GM19468 (cell line): ENCODE measurements around the gene SMAD5.
A peak's percentile ranks its signal among the peaks of the same experiment; 100 is the strongest.

Source experiments
- ATAC-seq: cut with Tn5 transposase; IDR thresholded peaks from one replicate; pipeline ENCODE4 v1.9.1; 2021; ENCODE audit warnings: mild to moderate bottlenecking, moderate library complexity, moderate number of reproducible peaks; ENCODE audit not compliant: unreplicated experiment; ENCODE audit errors: extremely low read depth

The SMAD5 gene

DNA sequence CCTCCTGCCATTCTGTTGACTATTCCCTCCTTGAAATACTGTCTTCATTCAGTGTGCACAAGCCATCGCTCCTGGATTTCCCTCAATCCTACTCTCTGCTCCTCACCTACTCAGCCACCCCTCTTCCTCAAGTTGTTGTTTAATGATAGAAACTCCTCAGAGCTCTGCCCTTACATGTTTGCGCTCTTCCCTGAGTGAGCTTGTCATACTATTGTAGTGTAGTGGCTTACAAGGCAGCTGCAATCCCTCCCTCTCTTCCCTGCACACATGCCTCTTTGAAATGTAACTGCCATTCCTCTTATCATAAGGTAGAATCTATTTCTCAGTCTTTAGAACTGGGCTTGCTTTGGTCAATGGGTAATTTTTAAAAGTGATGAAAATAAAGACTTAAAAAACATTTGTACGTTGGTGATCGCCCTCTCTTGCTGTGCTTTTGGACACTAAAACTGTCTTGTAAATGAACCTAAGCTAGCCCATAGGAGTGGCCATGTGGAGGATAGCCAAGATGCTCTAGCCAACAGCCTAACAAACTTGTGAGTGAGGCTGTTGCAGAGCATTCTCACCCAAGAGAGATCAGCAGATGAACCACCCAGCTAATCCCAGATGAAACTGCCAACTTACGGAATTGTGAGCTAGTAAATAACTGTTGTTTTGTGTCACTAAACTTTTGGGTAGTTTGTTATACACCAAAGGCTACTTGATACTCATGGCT is 18.1 kb upstream of the SMAD5 start:
- ATAC-seq, result no peak

- ATAC-seq, result no peak
These were observed 17.3 kb upstream of the SMAD5 start for GRCh38 chr5:136115183-136115865.

DNA sequence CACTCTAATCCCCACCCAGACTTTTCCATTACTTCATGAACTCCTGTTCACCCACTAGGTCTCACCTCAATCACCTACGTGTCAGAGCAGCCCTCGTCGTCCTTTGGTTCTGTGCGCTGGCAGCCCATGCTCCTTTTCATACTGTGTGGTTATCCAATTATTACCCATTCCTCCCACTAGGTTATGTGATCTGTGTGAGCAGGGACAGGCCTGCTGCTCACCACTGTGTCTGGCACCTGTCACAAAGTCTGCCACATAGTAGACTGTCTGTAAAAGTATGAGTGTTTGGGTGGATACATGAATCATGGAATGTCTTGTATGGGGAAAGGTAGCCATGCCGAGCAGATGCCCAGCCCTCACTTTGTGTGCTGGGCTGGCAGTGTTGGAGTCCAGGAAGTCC is 12.1 kb upstream of the SMAD5 start:
- ATAC-seq, result no peak

DNA sequence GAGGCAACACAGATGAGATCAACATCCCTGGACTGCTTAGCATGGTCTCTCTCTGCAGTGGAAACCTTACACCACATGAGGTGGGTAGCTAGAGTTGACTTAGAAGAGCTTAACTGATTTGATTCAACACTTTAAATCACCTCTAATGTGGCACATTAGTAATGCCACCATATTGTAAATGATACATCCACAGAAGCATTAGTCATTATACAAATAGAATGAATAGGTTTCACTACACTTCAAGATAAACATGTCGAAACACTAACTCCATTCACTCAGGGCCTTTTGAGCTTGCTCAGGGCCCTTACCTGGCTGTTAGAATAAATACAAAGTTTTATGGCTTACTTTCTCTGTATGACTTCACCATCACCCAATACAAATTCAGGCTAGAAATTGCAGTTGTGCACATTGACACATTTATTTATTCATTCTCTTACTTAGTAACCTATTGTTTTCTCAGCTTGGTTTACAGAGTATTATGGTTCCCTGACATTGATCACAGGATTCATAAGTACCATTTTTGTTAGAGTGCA is 9.3 kb upstream of the SMAD5 start:
- no peak for ATAC-seq

- no peak for ATAC-seq
These were observed 5.1 kb upstream of the SMAD5 start for GRCh38 chr5:136127560-136127959.

DNA sequence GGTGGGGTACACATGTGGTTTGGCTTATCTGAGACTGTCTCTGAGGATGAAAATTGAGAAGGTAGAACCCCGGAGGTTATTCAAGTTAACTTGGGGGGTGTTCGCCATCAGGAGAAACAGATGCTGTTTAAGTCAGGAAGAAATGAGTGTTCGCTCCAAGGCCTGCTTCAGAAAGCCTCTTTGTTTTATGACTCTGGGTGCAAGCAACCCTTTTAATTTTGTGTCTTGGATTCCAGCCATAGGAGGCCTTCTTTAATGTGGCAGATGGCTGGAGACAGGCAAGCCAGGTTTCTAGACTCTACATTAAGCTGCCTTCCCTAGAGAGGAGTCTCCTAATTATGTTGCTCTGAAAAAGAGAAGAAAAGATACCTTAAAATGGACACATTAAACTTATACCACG is 4.2 kb upstream of the SMAD5 start:
- ATAC-seq, result no peak

DNA sequence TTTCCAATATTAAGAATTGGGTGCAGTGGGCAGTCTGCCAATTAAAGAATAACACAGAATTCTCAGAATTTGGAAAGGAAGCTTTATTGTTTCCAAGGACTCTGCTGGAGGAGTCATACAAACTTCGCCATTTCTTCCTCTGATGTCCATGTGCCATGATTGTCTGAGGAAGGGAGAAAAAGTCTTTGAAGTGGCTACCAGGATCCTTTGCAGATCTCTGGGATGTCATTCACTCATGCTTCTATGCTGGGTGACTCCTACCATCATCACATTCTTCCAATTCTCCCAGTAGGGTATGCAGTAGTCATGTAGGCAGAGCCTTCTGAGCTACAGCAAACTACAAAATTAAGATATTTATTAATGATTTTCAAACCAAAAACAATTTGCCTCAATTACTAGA is 3.2 kb upstream of the SMAD5 start:
- ATAC-seq, result no peak

GRCh38 chr5:136130581-136130980 is 2.1 kb upstream of the SMAD5 start:
- ATAC-seq, result no peak

GRCh38 chr5:136132087-136132486 is 558 bp upstream of the SMAD5 start:
- no peak for ATAC-seq

DNA sequence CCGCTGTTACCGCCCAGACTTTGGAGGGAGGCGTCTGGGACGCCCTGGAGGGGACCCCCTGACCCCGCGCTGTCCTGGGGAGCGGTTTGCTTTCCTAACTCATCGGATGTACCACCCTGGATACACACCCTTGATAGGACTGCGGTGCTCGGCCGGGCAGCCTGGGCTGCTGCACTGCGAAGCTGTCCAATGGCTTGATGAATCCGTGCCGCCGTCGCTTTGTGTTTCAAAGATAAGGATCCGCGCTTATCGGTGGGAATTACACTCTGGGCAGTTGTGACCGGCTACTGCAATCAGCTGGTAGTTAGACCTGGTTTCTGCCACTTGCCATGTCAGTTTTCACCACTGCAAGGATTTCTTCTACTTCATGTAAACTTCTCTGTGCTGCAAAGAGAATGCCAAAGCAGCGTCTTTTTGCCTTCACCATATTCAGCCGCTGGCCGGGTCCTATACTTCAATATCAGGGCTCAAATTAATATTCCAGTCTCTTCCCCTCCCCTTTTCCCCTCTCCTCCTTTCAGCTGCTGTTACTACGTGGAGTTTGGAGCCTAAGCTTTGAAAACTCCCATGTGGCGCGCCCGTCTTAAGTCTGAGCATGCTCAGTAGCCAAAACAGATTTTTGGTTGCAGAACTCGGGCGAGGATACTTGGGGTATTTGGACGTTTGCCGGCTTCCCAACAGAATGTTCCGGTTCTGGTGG is 727 bp downstream of the SMAD5 start:
- ATAC-seq, result peak; percentile 6

DNA sequence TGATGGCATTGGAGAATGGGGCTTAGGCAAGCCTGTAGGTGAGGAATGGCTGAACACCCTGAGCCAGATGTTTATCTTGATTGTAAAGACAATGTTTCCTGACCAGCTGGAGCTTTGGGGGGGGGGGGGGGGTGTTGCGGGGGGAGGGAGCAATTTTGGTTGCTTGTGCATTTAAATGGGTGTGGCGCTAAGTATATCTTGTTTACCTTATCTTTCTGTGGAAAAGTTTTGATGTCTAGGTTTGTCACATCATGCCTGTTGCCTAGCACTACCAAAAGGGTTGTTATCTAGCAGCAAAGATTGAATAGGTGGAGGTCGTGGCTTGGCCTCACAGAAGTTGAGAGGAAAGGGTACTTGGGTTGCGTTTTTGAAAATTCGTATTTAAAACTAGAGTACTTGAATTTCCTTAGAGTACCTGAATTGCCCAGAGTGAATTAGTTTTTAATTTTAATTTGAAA is 1.3 kb downstream of the SMAD5 start:
- no peak for ATAC-seq

- no peak for ATAC-seq
These were observed 2.0 kb downstream of the SMAD5 start for GRCh38 chr5:136134653-136135052.

- no peak for ATAC-seq
These were observed 2.9 kb downstream of the SMAD5 start for GRCh38 chr5:136135536-136135935.

DNA sequence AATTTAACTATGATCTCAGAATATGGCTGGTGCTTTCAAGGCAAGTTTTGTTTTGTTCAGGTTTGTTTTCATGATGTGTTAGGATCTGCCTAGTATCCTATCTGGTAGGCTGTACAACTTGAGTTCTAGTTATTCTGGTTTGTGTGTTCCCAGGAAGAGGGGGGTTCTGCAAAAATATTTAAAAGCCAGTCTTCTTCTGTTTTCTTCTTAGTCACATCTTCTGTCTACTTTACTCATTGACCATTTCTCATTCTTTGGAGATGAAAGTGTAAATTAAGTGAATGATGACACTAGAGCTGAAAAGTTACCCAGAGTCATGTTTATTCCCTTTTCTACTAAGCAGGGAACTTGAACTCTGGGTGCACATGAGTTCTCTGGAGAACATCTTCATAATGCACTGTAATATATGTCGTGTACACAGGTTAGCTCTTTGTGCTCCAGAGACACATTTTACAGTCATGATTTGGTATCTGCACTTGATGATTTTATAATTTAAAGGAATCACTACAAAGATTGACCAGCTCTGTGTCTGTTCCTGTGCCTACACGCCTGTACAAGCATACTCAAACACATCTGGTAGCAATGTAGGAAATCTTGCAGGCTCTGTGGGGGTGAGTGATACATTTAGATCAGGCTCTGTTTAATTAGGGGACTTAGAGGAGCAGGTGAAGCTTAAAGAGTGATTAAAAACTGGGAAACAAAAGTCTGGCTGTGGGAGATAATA is 5.0 kb downstream of the SMAD5 start:
- no peak for ATAC-seq

DNA sequence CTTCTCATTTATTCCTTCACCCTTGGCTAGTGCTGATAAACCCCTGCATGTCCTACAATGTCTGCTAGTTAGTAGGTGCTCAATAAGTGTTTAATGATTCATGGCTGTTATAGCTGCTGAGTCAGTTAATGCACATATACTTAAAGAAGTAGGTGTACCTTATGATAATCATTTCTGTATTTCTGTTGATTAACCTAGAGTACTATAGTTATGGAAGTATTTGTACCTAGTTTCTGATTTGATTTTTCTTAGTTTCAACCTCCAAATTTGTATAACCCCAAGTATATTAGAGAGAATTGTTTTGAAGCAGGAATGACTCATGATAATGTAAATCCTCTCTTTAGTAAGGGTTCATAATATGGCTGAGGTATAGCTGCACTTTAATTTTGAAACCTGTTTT is 8.9 kb downstream of the SMAD5 start:
- peak; percentile 75 for ATAC-seq

- no peak for ATAC-seq
These were observed 10.7 kb downstream of the SMAD5 start for GRCh38 chr5:136143312-136143711.

DNA sequence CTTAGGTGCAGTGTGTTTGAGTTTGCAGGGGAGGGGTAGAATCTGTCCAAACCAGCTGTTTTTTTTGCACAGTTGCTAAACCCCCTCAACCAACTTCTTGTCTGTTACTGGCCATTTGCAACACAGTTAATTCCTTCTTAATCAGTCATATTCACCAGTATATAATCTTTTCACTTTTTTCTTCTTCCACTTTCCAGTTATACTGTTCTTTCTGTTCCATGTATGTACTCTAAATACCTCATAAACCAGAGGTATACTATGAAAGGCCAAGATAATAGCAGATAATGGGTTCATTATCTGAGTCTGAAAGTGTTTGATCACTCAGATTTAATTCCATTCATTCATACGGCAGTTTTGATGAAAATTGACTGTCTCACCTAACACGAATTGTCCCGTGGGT is 11.1 kb downstream of the SMAD5 start:
- ATAC-seq, result no peak

DNA sequence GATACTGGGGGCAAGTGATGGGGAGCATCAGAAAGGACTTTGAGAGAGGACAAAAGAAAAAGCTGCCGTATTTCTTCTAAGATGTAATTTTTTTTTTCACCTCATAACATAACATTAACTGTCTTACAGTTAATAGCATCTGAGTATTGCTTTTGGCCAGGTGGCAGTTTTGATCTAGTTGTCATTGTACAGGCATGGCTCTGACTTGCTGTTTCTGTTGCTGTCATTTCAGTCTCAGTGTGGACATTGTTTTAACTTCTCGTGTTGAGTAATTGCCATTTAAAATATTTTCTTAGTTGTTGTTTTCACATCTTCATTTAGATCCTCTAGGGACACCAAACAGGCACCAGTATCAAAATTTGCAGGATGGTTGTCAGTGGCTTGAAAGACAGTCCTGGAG is 12.4 kb downstream of the SMAD5 start:
- peak; percentile 33 for ATAC-seq

DNA sequence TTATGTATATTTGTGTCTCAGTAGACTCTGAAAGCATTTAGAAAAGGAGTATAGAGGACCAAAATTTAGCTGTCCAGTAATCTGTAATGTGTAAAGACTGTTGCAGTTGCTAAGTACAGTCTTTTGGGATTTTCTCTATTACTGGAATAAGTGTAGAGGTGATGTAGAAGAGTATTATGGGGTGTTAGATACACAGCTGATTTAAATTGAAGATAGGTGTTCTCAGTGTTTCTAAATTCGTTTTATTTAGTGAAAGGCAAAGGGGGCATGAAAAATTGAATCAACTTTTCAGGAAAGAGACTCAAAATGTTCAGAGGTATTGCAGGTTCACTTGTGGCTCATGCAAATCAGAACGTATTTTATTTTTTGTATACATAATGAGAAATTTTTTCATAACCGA is 13.6 kb downstream of the SMAD5 start:
- no peak for ATAC-seq

DNA sequence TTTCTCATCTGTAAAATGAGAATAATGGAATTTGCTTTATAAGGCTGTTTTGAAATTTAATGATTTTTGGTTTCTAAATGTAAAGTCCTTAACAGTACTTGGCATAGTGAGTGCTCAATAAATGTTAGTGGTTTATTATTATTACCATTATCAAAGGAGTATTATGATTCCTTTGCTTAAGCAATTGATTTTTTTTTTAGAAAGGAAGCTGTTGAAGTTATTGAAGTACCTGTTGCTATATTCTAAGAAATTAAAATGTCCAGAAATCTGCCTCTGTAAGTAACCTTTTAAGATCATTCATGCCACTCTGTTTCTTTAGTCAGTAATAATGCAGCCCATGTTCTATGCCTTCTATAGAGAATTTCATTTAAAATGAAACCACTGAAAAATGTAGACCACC is 15.0 kb downstream of the SMAD5 start:
- no peak for ATAC-seq
